HepG2 (cell line): ENCODE measurements around the gene MAN2A1. TPM values are rescaled to one million over a fixed set of nuclear protein-coding genes. Genes with fewer than 3 reads are reported as not detected.

Experiments used
- ARNT ChIP-seq: fragments of 450-650 bp; IDR thresholded peaks from 2 replicates; pipeline ENCODE4 v1.6.1; 2017
- ARNT2 ChIP-seq: sonication (generic); formaldehyde crosslinking; IDR thresholded peaks from 2 replicates; pipeline ENCODE4 v1.8.0; 2022; ENCODE audit warnings: mild to moderate bottlenecking, low read depth, missing genetic modification reagents, moderate library complexity
- ATM ChIP-seq: fragments of 450-650 bp; IDR thresholded peaks from 2 replicates; pipeline ENCODE4 v1.7.1; 2017; ENCODE audit warnings: mild to moderate bottlenecking, borderline replicate concordance
- BHLHE40 ChIP-seq: IDR thresholded peaks from 2 replicates; pipeline ENCODE4 v1.6.1; 2011; ENCODE audit warnings: low read length, improper control_type of control experiment
- HNRNPLL ChIP-seq: fragments of 200-400 bp; formaldehyde crosslinking; IDR thresholded peaks from 2 replicates; pipeline ENCODE4 v1.6.1; 2017; ENCODE audit warnings: mild to moderate bottlenecking, low read depth, low read length; ENCODE audit not compliant: poor library complexity, severe bottlenecking
- MAX ChIP-seq: IDR thresholded peaks from 2 replicates; pipeline ENCODE4 v1.6.1; 2012; ENCODE audit warnings: inconsistent platforms
- RFX3 ChIP-seq: IDR thresholded peaks from 2 replicates; pipeline ENCODE4 v1.6.1; 2016; ENCODE audit warnings: missing biosample characterization, missing genetic modification reagents
- STAT5B ChIP-seq: sonication (generic); formaldehyde crosslinking; IDR thresholded peaks from 2 replicates; pipeline ENCODE4 v1.4.0; 2020; ENCODE audit warnings: missing genetic modification reagents
- SYNCRIP ChIP-seq: fragments of 200-400 bp; formaldehyde crosslinking; IDR thresholded peaks from 2 replicates; pipeline ENCODE4 v1.6.1; 2018; ENCODE audit warnings: mild to moderate bottlenecking, low read depth, low read length; ENCODE audit not compliant: insufficient read depth
- TCF12 ChIP-seq, 2 experiments: fragments of 450-650 bp in 1 of 2; sonication (generic) in 1 of 2; formaldehyde crosslinking in 1 of 2; IDR thresholded peaks; 2 replicates each; pipeline versions ENCODE4 v1.6.1 to v1.8.0; 2017 to 2022; ENCODE audit warnings: antibody characterized with exemption in 1 of 2, mild to moderate bottlenecking in 1 of 2, missing genetic modification reagents in 1 of 2, moderate library complexity in 1 of 2
- THAP7 ChIP-seq: sonication (generic); formaldehyde crosslinking; IDR thresholded peaks from 2 replicates; pipeline ENCODE4 v1.8.1; 2023; ENCODE audit warnings: mild to moderate bottlenecking, missing genetic modification reagents
- ZBTB1 ChIP-seq: sonication (generic); formaldehyde crosslinking; IDR thresholded peaks from 2 replicates; pipeline ENCODE4 v1.4.0; 2020; ENCODE audit warnings: missing genetic modification reagents, borderline replicate concordance
- ZC3H4 ChIP-seq: sonication (generic); formaldehyde crosslinking; IDR thresholded peaks from 2 replicates; pipeline ENCODE4 v1.4.0; 2020; ENCODE audit warnings: missing genetic modification reagents, borderline replicate concordance
- ZFP36 ChIP-seq: fragments of 150-350 bp; IDR thresholded peaks from 2 replicates; pipeline ENCODE4 v1.6.1; 2018; ENCODE audit warnings: borderline replicate concordance, low read length, low read depth; ENCODE audit not compliant: partially characterized antibody
- ZNF331 ChIP-seq: sonication (generic); formaldehyde crosslinking; IDR thresholded peaks from 2 replicates; pipeline ENCODE4 v1.4.0; 2020; ENCODE audit warnings: missing genetic modification reagents
- ZNF672 ChIP-seq: sonication (generic); formaldehyde crosslinking; IDR thresholded peaks from 2 replicates; pipeline ENCODE4 v1.8.1; 2022; ENCODE audit warnings: missing genetic modification reagents
- ZNF713 ChIP-seq: sonication (generic); formaldehyde crosslinking; IDR thresholded peaks from 2 replicates; pipeline ENCODE4 v1.4.0; 2020; ENCODE audit warnings: mild to moderate bottlenecking, missing genetic modification reagents
- polyA plus RNA-seq, 8 experiments: library from polyadenylated mRNA; depleted of rRNA in 3 of 8; stranded (reverse) in 7 of 8; unstranded in 1 of 8; fragments of >200 nt; fragmentation: Illumina TruSeq in 4 of 8; extraction: Trizol in 4 of 8; gene quantifications; 2 replicates each; pipeline versions ENCODE4 v1.2.1 to v1.2.3, GENCODE V29; 2011 to 2016; ENCODE audit warnings: low read depth in 4 of 8, missing spikeins in 1 of 8, mixed read lengths in 1 of 8; ENCODE audit not compliant: insufficient read depth in 1 of 8
- total RNA-seq, 5 experiments: library from RNA; depleted of rRNA; stranded (reverse); fragments of >200 nt; fragmentation: Illumina TruSeq; extraction: Trizol; gene quantifications; 2 replicates each; pipeline ENCODE4 v1.2.3, GENCODE V29; 2016; ENCODE audit warnings: low read depth in 1 of 5
- TF ChIP-seq, protein P1 (sequence below): sonication (generic); formaldehyde crosslinking; IDR thresholded peaks from 2 replicates; pipeline ENCODE4 v1.4.0; 2020; ENCODE audit warnings: mild to moderate bottlenecking, missing genetic modification reagents
- TF ChIP-seq, protein P2 (sequence below): sonication (generic); formaldehyde crosslinking; IDR thresholded peaks from 2 replicates; pipeline ENCODE4 v1.8.1; 2023; ENCODE audit warnings: mild to moderate bottlenecking, inconsistent platforms, moderate library complexity, missing genetic modification reagents, borderline replicate concordance
- TF ChIP-seq, protein P3 (sequence below): sonication (generic); formaldehyde crosslinking; IDR thresholded peaks from 2 replicates; pipeline ENCODE4 v1.5.0; 2020; ENCODE audit warnings: mild to moderate bottlenecking, missing genetic modification reagents
- TF ChIP-seq, protein P4 (sequence below): sonication (generic); formaldehyde crosslinking; IDR thresholded peaks from 2 replicates; pipeline ENCODE4 v1.8.1; 2023; ENCODE audit warnings: missing genetic modification reagents, inconsistent platforms, borderline replicate concordance

Gene MAN2A1
- total and polyA plus RNA-seq, 2 of the 13 experiments (the other 11 are each of a cell fraction or from before 2014, with no cell fraction given): 56.2 to 80.5 TPM

DNA sequence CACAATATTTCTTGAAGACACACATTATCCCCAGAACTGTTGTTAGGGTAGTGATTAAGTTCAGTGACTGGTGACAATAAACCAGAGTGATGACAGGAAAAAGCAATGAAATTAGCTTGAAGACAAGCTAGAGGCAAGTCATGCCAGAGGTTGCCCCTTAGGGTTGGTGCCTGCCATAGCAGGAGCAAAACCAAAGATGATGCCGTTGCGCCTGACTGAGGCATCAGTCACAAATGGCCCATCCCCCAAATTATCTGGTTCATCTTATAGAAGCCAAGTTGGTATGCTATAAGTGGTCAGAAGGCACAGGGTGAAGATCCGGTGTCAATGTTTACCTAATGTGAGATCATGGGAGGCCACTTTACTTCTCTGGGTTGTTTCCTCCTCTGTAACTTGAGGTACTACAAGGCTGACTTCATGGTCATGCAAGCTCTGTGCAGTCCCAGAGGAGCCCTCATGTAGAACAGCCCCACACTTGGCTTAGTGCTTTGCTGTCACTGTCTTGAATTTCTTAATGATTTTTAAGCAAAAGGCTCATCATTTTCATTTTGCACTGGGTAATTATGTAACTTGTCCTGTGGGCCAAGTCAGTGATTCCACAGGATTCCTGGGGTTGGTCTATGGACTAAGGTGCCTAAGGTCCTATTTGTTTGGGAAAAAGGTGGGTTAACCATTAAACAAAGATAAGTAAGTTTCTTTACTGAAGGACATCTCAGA lies 211.3 kb downstream of the MAN2A1 start (continued):
- TF ChIP-seq, protein P1, sequence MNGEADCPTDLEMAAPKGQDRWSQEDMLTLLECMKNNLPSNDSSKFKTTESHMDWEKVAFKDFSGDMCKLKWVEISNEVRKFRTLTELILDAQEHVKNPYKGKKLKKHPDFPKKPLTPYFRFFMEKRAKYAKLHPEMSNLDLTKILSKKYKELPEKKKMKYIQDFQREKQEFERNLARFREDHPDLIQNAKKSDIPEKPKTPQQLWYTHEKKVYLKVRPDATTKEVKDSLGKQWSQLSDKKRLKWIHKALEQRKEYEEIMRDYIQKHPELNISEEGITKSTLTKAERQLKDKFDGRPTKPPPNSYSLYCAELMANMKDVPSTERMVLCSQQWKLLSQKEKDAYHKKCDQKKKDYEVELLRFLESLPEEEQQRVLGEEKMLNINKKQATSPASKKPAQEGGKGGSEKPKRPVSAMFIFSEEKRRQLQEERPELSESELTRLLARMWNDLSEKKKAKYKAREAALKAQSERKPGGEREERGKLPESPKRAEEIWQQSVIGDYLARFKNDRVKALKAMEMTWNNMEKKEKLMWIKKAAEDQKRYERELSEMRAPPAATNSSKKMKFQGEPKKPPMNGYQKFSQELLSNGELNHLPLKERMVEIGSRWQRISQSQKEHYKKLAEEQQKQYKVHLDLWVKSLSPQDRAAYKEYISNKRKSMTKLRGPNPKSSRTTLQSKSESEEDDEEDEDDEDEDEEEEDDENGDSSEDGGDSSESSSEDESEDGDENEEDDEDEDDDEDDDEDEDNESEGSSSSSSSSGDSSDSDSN (CRISPR knock-in tag): no peak
- TF ChIP-seq THAP7 (no peak), ARNT2 (CRISPR knock-in tag) (peak; percentile 33; the same call in 1 of the 2 replicates), ARNT (no peak), ZC3H4 (CRISPR knock-in tag) (no peak), ZNF672 (CRISPR knock-in tag) (no peak), ATM (peak; percentile 70; the same call in 1 of the 2 replicates), ZFP36 (no peak), ZNF331 (CRISPR knock-in tag) (peak; percentile 38; the same call in 1 of the 2 replicates), SYNCRIP (no peak), STAT5B (CRISPR knock-in tag) (no peak), ZNF713 (CRISPR knock-in tag) (no peak), TCF12 (IDR thresholded peaks at IDR 0.05) (no peak), TCF12 (CRISPR knock-in tag; IDR thresholded peaks at IDR 0.05) (peak; percentile 60; the same call in 1 of the 2 replicates), MAX (no peak; the same call in 1 of the 2 replicates), HNRNPLL (no peak), RFX3 (CRISPR knock-in tag) (no peak), ZBTB1 (CRISPR knock-in tag) (no peak), BHLHE40 (no peak)
- TF ChIP-seq, protein P2, sequence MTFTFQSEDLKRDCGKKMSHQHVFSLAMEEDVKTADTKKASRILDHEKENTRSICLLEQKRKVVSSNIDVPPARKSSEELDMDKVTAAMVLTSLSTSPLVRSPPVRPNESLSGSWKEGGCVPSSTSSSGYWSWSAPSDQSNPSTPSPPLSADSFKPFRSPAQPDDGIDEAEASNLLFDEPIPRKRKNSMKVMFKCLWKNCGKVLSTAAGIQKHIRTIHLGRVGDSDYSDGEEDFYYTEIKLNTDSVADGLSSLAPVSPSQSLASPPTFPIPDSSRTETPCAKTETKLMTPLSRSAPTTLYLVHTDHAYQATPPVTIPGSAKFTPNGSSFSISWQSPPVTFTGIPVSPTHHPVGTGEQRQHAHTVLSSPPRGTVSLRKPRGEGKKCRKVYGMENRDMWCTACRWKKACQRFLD (CRISPR knock-in tag): no peak
- TF ChIP-seq, protein P3, sequence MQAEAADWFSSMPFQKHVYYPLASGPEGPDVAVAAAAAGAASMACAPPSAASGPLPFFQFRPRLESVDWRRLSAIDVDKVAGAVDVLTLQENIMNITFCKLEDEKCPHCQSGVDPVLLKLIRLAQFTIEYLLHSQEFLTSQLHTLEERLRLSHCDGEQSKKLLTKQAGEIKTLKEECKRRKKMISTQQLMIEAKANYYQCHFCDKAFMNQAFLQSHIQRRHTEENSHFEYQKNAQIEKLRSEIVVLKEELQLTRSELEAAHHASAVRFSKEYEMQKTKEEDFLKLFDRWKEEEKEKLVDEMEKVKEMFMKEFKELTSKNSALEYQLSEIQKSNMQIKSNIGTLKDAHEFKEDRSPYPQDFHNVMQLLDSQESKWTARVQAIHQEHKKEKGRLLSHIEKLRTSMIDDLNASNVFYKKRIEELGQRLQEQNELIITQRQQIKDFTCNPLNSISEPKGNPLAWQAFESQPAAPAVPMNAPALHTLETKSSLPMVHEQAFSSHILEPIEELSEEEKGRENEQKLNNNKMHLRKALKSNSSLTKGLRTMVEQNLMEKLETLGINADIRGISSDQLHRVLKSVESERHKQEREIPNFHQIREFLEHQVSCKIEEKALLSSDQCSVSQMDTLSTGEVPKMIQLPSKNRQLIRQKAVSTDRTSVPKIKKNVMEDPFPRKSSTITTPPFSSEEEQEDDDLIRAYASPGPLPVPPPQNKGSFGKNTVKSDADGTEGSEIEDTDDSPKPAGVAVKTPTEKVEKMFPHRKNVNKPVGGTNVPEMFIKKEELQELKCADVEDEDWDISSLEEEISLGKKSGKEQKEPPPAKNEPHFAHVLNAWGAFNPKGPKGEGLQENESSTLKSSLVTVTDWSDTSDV (CRISPR knock-in tag): no peak
- TF ChIP-seq, protein P4, sequence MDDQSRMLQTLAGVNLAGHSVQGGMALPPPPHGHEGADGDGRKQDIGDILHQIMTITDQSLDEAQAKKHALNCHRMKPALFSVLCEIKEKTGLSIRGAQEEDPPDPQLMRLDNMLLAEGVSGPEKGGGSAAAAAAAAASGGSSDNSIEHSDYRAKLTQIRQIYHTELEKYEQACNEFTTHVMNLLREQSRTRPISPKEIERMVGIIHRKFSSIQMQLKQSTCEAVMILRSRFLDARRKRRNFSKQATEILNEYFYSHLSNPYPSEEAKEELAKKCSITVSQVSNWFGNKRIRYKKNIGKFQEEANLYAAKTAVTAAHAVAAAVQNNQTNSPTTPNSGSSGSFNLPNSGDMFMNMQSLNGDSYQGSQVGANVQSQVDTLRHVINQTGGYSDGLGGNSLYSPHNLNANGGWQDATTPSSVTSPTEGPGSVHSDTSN: no peak
